DND-41 (cell line): ENCODE results near the gene TCF7L1.

ENCODE experiments used
- ATAC-seq: fragments of 200-7000 bp; cut with Tn5 transposase; 3 replicates; pipeline ENCODE4 v1.9.1; 2021; ENCODE audit warnings: low read depth; ENCODE audit not compliant: insufficient read depth
- DNase-seq: peaks from one replicate; pipeline ENCODE4 v3.0.0-alpha.2; 2020
- H2AFZ ChIP-seq: 2 replicates; pipeline ENCODE4 v1.6.0; 2012; ENCODE audit warnings: low read depth, low read length
- H3K27ac ChIP-seq: 2 replicates; pipeline ENCODE4 v1.5.1; 2012; ENCODE audit warnings: low read length, inconsistent platforms
- H3K27me3 ChIP-seq: fragments of 200-600 bp; sonication (generic); 2 replicates; pipeline ENCODE4 v1.6.0; 2012; ENCODE audit warnings: low read length, mild to moderate bottlenecking, inconsistent platforms; ENCODE audit not compliant: insufficient read depth, poor library complexity
- H3K36me3 ChIP-seq: 2 replicates; pipeline ENCODE4 v1.5.1; 2012; ENCODE audit warnings: low read length, inconsistent platforms; ENCODE audit not compliant: insufficient read depth
- H3K4me1 ChIP-seq: 2 replicates; pipeline ENCODE4 v1.5.1; 2012; ENCODE audit warnings: mild to moderate bottlenecking, low read length; ENCODE audit not compliant: insufficient read depth
- H3K4me2 ChIP-seq: 2 replicates; pipeline ENCODE4 v1.6.0; 2012; ENCODE audit warnings: mild to moderate bottlenecking, moderate library complexity, low read length, inconsistent platforms; ENCODE audit not compliant: insufficient read depth
- H3K4me3 ChIP-seq, 2 experiments: fragments of 200-600 bp in 1 of 2; shearing (Covaris generic) in 1 of 2; 2 replicates each; pipeline ENCODE4 v1.5.1; 2012 to 2016; ENCODE audit warnings: inconsistent platforms in 2 of 2, low read length in 2 of 2, mild to moderate bottlenecking in 2 of 2, low read depth in 1 of 2, moderate library complexity in 1 of 2
- H3K79me2 ChIP-seq: 2 replicates; pipeline ENCODE4 v1.6.0; 2012; ENCODE audit warnings: low read length, inconsistent platforms; ENCODE audit not compliant: insufficient read depth
- H3K9ac ChIP-seq: 2 replicates; pipeline ENCODE4 v1.6.0; 2012; ENCODE audit warnings: low read depth, mild to moderate bottlenecking, inconsistent platforms, low read length, moderate library complexity
- H3K9me3 ChIP-seq: 2 replicates; pipeline ENCODE4 v1.5.1; 2012; ENCODE audit warnings: low read length, moderate library complexity, mild to moderate bottlenecking, inconsistent platforms; ENCODE audit not compliant: insufficient read depth, severe bottlenecking
- H4K20me1 ChIP-seq: 2 replicates; pipeline ENCODE4 v1.6.0; 2012; ENCODE audit warnings: low read length; ENCODE audit not compliant: insufficient read depth
- EZH2 ChIP-seq: IDR thresholded peaks from 3 replicates; pipeline ENCODE4 v1.6.1; 2012; ENCODE audit warnings: borderline replicate concordance, low read depth, mild to moderate bottlenecking, moderate library complexity, low read length, inconsistent platforms; ENCODE audit not compliant: severe bottlenecking
- TF ChIP-seq, protein P1 (sequence below): IDR thresholded peaks from 2 replicates; pipeline ENCODE4 v1.5.1; 2012; ENCODE audit warnings: borderline replicate concordance, low read length, moderate library complexity, mild to moderate bottlenecking; ENCODE audit not compliant: poor library complexity, severe bottlenecking; ENCODE audit errors: extremely low read depth

The TCF7L1 gene

DNA sequence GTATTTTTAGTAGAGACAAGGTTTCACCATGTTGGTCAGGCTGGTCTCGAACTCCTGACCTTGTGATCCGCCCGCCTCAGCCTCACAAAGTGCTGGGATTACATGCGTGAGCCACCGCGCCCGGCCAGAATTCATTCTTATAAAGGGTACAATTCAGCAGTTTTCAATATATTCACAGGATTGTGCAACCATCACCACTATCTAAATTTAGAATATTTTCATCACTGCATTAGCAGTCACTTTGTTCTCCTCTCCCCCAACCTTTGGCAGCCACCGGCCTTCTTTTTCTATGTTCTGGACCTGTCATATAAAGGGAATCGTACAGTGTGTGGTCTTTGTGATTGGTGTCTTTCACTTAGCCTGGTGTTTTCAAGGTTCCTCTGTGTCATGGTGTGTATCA is 40.7 kb downstream of the TCF7L1 start:
- no peaks in the 10 kb centered on the region for H3K27me3 ChIP-seq
- no peak overlapping the region for H2AFZ ChIP-seq
- TF ChIP-seq, protein P1, sequence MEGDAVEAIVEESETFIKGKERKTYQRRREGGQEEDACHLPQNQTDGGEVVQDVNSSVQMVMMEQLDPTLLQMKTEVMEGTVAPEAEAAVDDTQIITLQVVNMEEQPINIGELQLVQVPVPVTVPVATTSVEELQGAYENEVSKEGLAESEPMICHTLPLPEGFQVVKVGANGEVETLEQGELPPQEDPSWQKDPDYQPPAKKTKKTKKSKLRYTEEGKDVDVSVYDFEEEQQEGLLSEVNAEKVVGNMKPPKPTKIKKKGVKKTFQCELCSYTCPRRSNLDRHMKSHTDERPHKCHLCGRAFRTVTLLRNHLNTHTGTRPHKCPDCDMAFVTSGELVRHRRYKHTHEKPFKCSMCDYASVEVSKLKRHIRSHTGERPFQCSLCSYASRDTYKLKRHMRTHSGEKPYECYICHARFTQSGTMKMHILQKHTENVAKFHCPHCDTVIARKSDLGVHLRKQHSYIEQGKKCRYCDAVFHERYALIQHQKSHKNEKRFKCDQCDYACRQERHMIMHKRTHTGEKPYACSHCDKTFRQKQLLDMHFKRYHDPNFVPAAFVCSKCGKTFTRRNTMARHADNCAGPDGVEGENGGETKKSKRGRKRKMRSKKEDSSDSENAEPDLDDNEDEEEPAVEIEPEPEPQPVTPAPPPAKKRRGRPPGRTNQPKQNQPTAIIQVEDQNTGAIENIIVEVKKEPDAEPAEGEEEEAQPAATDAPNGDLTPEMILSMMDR = no peak
- TF ChIP-seq EZH2 = no peak
- H3K4me3 ChIP-seq = no peak overlapping the region
- no peaks in the 10 kb centered on the region for H3K9me3 ChIP-seq
- H3K27ac ChIP-seq = no peak overlapping the region
- no peaks in the 10 kb centered on the region for H3K4me1 ChIP-seq
- no peak overlapping the region for H3K9ac ChIP-seq
- no peaks in the 10 kb centered on the region for H4K20me1 ChIP-seq
- H3K4me2 ChIP-seq = no peak overlapping the region
- no peaks in the 10 kb centered on the region for H3K36me3 ChIP-seq
- ATAC-seq = no peak
- H3K79me2 ChIP-seq = no peaks in the 10 kb centered on the region
- DNase-seq = no peak

DNA sequence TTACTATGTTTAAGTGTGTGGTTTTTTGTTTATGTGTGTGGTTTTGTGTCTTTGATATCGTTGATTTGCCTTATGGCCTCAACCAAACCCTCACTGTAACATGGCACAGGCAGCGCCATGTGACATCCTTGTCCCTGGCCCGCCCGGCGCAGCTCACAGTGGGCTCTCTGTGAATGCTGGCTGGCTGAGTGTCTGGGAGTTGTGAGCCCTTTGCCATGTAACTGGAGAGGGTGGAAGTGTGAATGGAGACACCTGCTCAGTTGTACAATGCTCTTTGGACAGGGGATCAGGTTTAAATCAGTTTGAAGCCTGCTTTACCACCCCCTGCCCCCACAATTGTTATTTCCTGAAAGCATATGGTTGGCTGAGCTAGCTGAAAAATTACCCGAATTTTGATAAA is 41.8 kb downstream of the TCF7L1 start:
- no peak for ATAC-seq
- Histone ChIP-seq H4K20me1 (no peaks in the 10 kb centered on the region), H3K9me3 (no peaks in the 10 kb centered on the region)

GRCh38 chr2:85175369-85176299 is 42.4 kb downstream of the TCF7L1 start:
- no peak overlapping the region for H2AFZ ChIP-seq
- H3K4me1 ChIP-seq = no peaks in the 10 kb centered on the region
- no peaks in the 10 kb centered on the region for H4K20me1 ChIP-seq
- ATAC-seq (no peak), DNase-seq (no peak)
- no peaks in the 10 kb centered on the region for H3K79me2 ChIP-seq
- TF ChIP-seq, protein P1 = no peak
- H3K4me3 ChIP-seq = no peak overlapping the region
- H3K36me3 ChIP-seq = no peaks in the 10 kb centered on the region
- no peaks in the 10 kb centered on the region for H3K9me3 ChIP-seq
- H3K27ac ChIP-seq = no peak overlapping the region
- H3K4me2 ChIP-seq = no peak overlapping the region
- H3K9ac ChIP-seq = no peak overlapping the region
- H3K27me3 ChIP-seq = no peaks in the 10 kb centered on the region

More for the DNA sequence above, 41.8 kb downstream of the TCF7L1 start:
- H3K4me1 ChIP-seq = no peaks in the 10 kb centered on the region
- H2AFZ ChIP-seq = no peak overlapping the region
- no peak overlapping the region for H3K4me3 ChIP-seq
- H3K36me3 ChIP-seq = no peaks in the 10 kb centered on the region
- H3K79me2 ChIP-seq = no peaks in the 10 kb centered on the region
- DNase-seq = no peak
- H3K27me3 ChIP-seq = no peaks in the 10 kb centered on the region
- TF ChIP-seq EZH2 = no peak
- TF ChIP-seq, protein P1 = no peak
- H3K9ac ChIP-seq = no peak overlapping the region
- no peak overlapping the region for H3K27ac ChIP-seq
- H3K4me2 ChIP-seq = no peak overlapping the region
